Measurements from ENCODE around the gene RAMP1.

Gene RAMP1

DNA sequence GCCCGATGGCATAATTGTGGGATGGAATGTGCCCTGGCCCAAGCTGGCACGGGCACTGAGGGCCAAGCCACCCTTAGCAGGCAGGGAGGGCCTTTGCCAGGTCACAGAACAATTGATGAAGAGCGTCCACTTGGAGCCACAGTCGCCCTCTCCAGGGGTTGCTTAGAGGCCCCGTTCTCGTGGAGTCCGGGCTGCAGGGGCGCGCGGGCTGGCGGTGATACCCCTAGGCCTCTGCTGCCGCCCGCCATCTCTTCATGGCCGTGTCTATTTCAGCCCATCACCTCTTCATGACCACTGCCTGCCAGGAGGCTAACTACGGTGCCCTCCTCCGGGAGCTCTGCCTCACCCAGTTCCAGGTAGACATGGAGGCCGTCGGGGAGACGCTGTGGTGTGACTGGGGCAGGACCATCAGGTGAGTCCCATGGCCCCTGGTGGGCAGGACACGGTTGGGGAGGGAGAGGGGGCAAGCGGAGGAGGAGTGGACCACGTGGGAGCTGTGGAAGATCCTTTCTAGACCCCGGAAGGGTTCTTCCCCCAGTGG, 17.6 kb downstream of the RAMP1 start:
- DNase-seq (ENCODE audit: low read depth): no peak

DNA sequence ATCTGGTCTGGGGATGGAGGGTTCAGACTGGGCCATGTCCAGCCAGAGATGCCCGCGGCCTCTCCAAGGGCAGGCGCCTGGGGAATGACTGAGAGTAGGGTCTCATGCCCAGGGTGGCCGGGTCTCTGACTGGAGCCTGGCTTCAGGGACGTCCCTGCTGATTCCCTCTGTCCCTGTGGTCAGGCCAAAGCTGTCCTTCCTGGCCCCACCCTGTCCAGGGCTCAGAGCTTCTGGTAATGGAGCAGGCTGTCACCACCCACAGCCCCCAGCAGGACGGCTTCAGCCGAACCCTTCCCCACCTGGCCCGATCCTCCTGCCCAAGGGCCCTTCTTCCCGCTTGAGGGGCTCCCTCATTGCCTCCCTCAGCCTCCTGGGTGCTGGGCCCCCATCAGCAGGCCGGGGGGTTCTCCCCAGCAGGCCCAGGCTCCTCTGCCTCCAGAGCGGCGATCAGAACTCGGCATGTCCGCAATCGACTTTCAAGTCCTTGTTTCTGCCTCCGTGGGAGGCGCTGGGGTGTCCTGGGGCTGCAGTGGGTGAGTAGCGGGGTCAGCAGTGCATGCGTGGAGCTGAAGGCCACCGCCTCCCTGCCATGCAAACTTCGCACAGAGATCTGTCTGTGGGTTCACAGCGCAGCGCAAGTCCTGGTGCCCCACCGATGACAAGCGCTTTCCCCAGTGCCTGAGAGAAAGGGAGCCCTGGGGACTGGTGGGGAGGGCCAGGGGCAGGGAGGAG, 18.3 kb downstream of the RAMP1 start:
- no peak for DNase-seq (ENCODE audit: low read depth)

DNA sequence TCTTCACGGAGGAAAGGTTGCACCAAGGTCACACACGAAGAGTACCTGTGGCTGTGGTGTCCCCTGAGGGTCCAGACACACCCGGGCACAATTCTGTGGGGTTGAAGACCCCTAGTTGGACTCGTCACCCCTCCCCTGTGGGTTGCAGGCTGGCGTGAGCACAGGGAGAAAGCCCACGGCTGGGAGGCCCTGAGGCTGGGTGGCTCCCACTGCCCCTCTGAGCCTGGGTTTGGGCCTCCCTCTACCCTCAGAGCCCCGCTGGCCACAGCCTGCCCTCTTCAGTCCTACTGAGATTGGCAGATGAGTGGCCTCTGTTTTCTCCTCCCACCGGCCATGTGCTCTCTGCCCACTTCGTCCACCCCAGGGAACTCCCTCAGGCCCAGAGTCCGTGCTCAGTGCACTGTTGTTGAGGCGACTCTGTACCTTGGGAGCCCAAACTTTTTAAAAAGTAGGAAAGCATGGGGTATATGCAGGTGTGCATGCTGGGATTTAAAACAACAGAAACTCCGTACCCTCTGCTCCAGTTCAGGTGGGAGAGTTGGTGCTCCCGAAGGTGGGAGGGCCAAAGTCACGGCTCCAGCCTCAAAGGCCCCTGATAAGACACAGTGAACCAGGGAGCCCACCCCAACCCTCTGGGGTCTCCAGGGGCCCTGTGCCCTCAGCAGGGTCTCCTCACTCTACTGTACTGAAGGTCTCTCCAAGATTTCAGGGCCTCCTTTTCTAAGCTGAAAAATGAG, 19.1 kb downstream of the RAMP1 start:
- DNase-seq (ENCODE audit: low read depth): no peak

DNA sequence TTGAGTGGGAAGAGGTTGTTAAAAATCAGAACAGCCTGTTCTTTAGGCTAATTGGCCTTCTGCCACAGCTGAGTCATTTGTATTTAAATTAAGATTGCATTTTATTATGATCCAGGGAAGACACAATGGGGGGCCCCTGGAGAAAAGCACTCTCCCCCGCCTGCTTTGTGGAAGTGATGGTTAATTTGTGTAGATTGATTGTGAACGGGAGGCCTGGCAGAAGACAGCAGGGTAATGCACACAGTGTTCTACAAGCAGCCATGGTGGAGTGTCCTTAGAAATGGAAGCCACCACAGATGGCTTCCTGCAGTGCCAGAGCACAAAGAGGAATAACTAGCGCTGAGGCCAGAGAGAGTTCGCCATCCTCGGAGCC, 19.6 kb downstream of the RAMP1 start:
- DNase-seq (ENCODE audit: low read depth): peak; percentile 48

DNA sequence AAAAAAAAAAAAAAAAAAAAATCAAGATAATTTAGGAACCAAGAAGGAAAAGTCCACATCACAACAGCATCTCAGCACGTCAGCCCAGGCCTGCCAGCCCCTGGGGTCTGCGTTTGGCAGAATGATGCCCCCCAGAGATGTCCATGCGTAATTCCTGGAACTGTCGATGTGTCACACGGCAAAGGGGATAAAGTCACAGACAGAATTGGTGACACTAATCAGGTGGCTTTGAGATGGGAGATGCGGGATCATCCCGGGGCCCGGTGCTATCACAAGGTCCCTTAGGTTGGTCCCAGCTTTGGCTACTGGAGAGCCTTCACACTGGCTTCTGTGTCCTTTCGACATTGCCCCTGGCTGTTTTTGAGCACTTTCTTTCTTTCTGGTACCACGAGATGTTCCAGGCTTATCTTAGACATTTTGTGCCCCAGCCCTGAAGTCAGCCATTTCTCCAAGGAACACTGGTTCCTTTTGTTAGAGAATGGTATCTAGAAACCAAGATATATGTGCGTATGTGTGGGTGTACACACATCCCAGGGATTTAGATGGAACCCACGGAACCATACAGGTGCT, 20.7 kb downstream of the RAMP1 start:
- no peak for DNase-seq (ENCODE audit: low read depth)

DNA sequence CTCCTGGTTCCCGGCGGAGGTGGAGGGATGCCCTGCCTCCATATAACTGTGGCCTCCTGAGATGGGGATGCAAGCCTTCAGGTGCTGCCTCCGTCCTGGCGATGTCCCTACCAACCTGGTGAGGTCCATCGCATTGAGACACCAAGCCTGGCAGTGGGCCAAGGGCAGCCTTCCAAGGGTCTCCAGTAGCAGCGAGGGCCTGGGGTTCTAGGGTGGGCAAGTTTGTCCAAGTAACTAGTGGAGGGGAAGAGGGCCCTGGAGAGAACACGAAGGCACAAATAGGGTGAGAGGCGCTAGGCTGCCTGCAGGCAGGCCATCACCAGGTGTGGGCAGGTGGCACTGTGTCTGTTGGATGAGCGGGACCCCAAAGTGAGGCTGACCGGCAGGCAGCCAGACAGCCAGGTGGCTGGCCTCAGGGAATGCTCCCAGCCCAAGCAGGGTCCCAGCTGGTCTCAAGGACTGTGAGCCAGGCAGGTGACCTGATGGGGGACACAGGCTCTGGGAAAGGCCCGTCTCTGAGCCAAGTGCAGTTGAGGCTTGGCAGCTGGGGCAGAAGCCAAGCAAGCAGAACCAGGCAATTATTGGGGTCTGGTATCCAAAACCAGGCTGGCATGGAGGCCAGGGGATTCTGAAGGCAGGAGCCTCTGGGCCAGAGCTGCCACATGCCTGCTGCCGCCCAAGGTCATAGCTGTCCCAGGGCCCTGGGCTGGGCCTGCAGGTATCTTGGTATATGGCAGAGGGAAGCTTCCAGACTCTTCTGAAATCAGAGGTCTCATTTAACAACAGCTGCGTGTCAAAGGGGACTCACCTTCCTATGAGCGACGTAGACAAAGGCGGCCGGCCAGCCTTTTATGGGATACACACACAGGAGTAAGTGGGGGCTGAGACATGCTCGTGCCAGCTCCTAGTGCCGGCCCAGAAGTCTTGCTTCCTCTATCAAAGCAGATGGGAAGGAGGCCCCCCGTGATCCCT, 23.4 kb downstream of the RAMP1 start:
- no peak for DNase-seq (ENCODE audit: low read depth)

DNA sequence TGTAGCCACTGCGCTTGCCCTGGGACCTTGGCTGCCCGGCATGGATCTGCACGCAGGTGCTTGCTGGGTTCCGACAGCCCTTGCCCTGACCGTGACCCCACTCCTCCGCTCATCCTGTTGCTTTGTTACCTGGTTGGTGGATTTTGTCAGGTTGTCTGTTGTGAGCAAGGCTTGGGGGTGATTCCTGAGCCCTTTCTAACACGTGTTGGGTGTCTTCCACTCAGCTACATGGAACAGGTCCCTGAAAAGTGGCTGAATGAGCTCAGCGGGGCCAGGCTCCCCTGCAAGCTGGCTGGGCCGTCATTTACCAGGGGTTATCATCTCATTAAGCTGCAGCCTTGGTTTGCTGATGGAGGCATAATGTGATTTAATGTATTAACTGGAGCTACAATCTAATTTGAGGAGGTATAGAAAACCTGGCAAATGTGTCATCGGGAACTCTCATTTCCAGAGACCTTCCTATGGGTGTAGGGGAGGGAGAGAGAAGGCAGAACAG, 24.6 kb downstream of the RAMP1 start:
- DNase-seq (ENCODE audit: low read depth): no peak

DNA sequence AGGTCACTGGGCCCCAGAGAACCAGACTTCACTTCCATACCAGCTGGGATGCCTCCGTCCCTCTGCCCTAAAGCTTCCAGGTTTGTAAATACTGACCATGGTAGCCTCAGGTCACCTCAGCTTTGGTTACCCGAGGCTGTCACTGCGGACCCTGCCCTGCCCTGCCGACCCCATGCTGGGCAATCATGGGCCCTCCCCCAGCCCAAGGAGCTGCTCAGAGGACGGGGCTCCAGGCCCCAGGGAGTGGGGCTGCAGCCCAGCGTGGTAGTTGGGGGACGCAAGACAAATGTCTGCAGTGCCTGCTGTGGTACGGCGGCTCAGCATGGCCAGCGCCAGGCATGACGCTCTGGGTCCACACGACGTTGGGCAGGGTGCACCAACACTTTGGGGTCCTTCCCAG, 25.3 kb downstream of the RAMP1 start:
- DNase-seq (ENCODE audit: low read depth): no peak

DNA sequence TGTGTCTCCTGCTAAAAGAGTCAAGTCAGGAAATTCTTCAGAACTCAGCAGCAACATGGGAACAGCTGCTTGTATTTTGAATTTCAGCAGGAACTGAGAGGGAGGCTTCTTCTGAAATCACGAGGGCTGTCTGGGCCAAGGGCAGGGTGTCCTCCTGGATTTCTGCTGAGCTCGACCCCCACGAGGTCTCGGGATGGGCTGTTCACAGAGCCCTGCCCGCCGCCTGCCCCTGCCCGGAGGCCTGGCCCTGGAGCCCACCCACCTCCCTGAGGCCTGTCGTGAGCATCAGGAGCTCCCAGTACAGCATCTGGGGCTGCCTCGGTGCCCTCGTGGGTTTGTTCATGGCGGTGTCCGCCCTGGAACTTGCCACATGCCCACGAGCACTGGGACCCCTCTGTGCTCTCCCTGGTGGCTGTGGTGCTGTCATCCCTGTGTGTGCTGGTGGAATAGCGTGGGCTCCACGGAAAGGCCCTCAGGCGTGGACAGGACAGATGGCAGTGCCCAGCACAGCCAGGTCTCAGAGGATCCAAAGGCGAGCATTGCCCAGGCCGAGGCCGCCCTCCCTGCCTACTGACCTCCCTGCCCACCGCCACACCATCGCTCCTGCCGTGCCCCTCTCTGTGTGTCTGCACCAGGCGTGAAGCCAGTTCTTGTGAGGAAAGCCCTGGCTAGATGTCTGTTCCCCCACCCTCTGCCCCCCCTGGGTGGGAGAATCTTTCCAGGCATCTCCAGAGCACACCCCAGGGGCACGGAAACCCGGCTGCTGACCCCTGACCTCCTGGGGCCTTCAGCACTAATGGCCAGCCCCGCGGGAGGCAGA, 25.9 kb downstream of the RAMP1 start:
- no peak for DNase-seq (ENCODE audit: low read depth)

DNA sequence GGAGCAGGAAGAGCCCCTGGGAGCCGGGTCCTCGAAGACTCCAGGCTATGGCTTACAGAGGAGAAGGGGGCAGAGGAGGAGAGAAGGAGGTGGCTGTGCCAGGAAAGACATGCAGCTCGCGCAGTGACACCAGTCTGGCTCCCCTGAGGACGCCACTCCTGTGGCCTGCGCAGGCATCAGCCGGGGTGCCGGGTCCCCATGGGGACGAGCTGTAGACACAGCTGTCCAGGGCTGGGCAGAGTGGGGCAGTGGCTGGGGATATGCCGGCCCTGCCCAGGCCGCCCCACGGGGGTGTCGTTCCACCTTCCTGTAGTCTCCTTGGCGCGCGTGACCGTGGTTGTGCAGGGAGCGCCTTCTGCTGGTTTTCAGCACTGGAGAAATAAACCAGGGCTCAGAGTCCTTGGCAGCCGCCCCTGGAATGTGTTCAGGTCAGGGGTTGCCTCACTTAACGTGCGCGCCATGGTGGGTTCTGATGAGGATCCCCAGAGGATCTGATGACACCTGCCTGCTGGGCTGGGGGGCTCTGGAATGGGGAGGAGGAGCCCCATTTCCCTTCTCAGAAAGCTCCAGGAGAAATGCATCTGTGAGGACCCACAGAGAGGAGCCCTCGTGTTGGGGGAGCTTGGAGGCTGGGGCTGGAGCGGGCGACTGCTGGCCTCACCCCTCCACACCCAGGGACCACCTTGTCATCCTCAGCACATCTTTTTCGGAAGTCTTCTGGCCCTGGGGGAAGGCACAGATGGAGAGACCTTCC, 26.7 kb downstream of the RAMP1 start:
- no peak for DNase-seq (ENCODE audit: low read depth)

DNA sequence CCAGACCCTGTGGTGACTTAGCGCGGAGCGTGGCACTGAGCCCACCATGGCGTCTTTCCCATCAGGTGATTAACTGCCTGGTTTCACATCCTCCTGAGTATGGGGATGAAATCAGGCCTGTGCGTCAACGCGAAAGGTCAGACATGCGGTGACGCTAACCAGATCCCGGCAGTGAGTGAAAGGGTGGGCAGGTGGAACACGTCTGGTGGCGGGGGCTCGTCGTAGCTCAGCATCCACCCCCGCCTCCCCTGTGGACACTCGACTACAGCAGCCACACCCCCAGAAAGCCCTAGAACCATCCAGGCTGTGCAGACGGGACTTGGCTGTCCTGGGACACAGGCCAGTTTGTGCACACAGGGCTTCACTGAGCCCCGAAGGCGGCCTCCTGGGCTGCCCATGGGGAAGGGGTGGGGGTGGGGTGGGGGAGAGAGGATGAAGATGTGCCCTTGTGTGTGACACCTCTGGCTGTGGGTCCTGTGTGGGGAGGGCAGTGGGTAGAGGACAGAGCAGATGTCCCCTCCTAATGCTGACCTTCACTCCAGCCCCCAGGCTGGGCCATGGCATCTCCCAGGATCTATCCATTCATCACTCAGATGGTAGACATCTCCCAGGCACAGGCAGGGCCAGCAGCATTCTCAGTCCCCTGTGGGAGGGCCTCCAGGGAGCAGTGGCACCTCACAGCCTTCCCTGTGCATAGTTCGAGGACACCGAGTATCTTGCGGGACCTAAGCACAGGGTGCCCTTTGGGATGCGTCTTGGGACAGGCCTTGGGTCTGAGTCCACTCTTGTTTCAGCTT, 27.5 kb downstream of the RAMP1 start:
- no peak for DNase-seq (ENCODE audit: low read depth)

DNA sequence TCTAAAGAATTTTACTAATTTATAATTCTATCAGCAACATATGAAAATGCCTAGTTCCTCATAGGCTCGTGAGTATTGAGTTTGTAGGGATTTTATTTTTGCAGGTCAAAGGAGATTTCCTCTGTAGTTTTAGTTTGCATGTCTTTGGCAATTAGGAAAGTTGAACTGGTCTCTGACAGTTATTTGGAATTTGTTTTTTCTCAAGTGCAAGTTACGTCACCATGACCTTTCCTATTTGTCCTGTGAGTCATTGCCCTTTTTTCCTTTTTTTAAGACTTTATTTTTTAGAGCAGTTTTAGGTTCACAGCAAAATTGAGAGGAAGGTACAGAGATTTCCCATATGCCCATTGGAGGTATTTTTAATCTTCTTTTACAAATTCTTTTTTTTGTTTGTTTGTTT, 29.0 kb downstream of the RAMP1 start:
- peak; percentile 56 for DNase-seq (ENCODE audit: low read depth)

DNA sequence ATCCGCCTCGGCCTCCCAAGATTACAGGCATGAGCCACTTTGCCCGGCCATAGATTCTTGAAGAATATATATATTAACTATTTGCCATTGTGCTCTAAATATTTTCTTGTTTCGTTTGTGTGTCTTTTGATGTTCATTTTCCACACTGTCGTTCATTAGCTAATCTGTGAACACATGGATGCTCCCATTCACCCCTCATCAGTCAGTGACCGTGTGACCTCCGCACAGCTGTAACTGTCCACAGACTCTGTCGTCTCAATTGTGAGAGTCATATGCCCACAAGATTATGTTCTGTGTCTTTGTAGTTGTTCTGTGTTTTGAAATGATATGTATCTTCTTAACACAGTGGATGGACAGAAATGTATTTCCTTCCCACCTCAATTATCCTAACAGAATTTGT, 29.6 kb downstream of the RAMP1 start:
- no peak for DNase-seq (ENCODE audit: low read depth)

DNA sequence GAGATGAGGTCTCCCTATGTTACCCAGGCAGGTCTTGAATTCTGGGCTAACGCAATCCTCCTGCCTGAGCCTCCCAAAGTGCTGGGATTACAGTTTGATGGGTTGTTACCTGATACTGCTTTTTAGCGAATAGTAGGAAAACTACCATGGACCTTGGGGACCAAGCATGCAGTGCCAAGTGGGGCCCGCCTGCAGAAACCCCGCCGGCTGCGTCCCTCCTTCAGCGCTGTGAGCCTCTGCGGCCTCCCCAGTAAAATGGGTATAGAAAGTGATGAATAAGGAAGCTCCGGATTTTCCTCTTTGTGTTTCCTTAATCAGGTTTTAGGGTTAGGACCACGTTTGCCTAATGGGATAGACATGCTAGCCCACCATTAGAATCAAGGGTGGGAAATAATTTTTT, 30.4 kb downstream of the RAMP1 start:
- no peak for DNase-seq (ENCODE audit: low read depth)

DNA sequence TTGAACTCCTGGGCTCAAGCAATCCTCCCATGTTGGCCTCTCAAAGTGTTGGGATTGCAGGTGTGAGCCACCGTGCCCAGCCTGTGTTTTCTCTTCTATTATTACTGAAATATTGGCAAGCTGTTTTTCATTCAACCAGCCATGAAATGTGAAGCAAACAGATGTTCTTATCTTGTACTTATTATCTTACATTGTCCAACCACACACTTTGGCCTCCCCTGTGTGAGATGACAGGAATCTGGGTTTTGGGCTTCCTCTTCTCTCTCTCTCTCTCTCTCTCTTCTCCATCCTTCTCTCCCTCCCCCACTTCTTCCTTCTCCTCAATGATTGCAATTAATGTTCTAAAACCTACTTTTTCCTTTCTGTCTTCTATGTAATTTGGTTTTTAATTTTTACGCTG, 33.1 kb downstream of the RAMP1 start:
- DNase-seq (ENCODE audit: low read depth): no peak

DNA sequence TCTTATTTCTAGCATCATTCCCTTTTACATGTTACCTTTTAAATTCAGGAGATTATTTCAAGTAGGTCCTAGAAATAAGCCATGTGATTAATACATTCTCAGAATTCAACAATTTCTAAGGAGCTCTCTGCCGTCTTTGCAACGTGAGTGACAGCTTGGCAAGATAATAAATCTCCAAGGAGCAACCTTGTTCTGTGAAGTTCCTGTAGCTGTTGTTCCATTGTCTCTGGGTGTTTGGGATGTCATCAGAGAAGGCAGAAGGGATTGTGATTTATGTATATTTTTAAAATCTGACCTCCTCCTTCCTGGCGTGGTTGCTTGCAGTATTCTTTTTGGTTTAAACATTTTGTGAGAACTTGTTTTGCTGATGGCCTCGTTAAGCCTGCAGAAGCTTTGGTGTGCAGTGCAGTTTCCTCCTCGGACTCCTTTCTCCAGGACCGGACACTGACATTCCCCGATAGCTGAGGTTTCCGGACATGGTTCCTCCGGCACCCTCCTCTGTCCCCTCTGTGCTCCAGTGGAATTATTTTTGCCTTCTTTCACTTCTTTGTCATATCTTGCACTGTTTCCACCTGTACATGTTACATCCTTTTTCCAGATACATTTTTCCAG, 33.7 kb downstream of the RAMP1 start:
- DNase-seq (ENCODE audit: low read depth): no peak

DNA sequence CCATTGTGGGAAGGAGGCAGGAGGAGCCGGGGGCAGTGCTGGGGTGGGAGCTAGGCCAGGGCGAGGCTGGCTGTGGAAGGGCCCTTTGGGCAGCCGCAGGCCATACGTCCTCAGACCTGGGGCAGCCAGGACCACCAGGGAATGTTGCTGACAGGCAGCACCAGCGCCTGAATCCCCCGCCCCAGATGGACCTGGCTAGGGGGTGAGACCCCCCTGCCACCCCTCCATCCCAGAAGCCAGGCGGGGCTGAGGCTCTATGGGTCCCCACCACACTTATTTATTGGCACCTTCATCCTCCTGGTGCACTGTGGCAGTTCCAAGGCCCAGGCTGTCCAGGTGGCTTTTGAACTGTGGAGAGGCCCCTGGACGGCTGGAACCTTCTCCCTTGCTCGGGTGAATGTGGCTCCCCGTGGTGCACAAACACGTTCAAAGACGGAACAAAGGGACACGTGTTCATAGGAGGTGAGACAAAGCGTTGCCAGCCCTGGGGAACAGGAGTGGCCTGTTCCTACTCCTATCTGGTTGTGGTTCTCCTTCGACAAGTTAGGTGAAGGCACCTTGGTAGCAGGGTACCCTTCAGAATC, 35.1 kb downstream of the RAMP1 start:
- no peak for DNase-seq (ENCODE audit: low read depth)

DNA sequence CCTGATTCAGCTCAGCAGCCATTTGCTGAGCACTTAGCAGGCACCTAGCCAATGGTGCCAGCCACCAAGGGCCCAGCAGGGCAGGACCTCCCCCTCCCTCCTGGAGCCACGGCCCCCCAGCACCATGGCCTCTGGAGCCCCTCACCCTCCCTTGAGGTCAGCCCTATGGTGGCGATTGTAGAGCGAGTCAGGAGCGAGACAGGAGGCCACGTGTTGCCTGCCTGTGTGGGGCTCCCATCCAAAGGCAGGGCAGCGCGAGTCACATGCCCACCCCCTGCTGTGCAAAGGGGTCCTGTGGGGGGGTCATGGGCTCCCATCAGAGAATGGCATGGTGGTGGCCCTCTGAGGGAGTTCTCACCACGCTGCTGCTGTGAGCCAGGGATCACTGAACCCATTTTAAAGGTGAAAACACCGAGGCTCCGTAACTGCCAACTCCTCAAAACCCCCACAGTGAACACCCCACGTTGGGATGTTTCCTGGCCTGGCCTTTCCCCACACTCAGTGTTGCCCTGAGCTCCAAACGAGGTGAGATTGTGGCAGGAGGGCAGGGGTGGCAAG, 35.6 kb downstream of the RAMP1 start:
- DNase-seq (ENCODE audit: low read depth): no peak
